A673 (cell line): ENCODE data around the gene MTURN. TPM values are rescaled to one million over a fixed set of nuclear protein-coding genes. Genes with fewer than 3 reads are reported as not detected.
A peak's percentile ranks its signal among the peaks of the same experiment; 100 is the strongest.

Experiments
- BruUV-seq: library from RNA; stranded (reverse); fragments of 400-500 nt; replicated peaks from 2 replicates; lab custom pipeline; 2021; lab: Mats Ljungman, UMichigan
- CTCF ChIA-PET: fragments of 300-600 bp; sonication (Branson Sonifier 250); formaldehyde crosslinking; loops from one replicate; lab custom pipeline; 2022; ENCODE audit warnings: antibody characterized with exemption; lab: Charles Lee
- POLR2A ChIA-PET: fragments of 300-600 bp; sonication (Branson Sonifier 250); formaldehyde crosslinking; loops from one replicate; lab custom pipeline; 2022; ENCODE audit warnings: antibody characterized with exemption; ENCODE audit not compliant: low non-redundant PET; lab: Charles Lee
- DNase-seq: peaks from one replicate; pipeline ENCODE4 v3.0.0-alpha.2; 2015; ENCODE audit warnings: low spot score
- H3K27ac ChIP-seq: fragments of 200-600 bp; sonication (generic); 2 replicates; pipeline ENCODE4 v1.5.1; 2016; ENCODE audit warnings: mixed run types, low read depth, mild to moderate bottlenecking, mixed read lengths, antibody characterized with exemption, low read length; ENCODE audit not compliant: poor library complexity, severe bottlenecking
- H3K27me3 ChIP-seq: fragments of 200-600 bp; sonication (generic); replicated peaks from 2 replicates; pipeline ENCODE4 v1.6.1; 2017; ENCODE audit warnings: mixed run types, low read depth, mild to moderate bottlenecking, mixed read lengths, antibody characterized with exemption, low read length; ENCODE audit not compliant: insufficient read depth, poor library complexity
- H3K36me3 ChIP-seq: fragments of 200-600 bp; sonication (generic); 2 replicates; pipeline ENCODE4 v1.6.1; 2016; ENCODE audit warnings: mixed run types, mild to moderate bottlenecking, mixed read lengths, antibody characterized with exemption, low read length; ENCODE audit not compliant: insufficient read depth, poor library complexity, severe bottlenecking
- H3K4me1 ChIP-seq: fragments of 200-600 bp; sonication (generic); 2 replicates; pipeline ENCODE4 v1.6.1; 2017; ENCODE audit warnings: mixed run types, mild to moderate bottlenecking, mixed read lengths, antibody characterized with exemption, low read length; ENCODE audit not compliant: insufficient read depth, poor library complexity, severe bottlenecking
- H3K4me3 ChIP-seq: fragments of 200-600 bp; sonication (generic); 2 replicates; pipeline ENCODE4 v1.5.1; 2016; ENCODE audit warnings: low read depth, mixed run types, mild to moderate bottlenecking, mixed read lengths, low read length; ENCODE audit not compliant: poor library complexity, severe bottlenecking
- H3K9me3 ChIP-seq: fragments of 200-600 bp; sonication (generic); 2 replicates; pipeline ENCODE4 v1.6.1; 2016; ENCODE audit warnings: mixed run types, low read depth, mild to moderate bottlenecking, mixed read lengths, antibody characterized with exemption, low read length; ENCODE audit not compliant: poor library complexity, severe bottlenecking
- EZH2 ChIP-seq: fragments of 200-600 bp; sonication (generic); IDR thresholded peaks from 2 replicates; pipeline ENCODE4 v1.6.1; 2017; ENCODE audit warnings: borderline replicate concordance, low read depth, mild to moderate bottlenecking, mixed read lengths, antibody characterized with exemption, low read length; ENCODE audit not compliant: poor library complexity, severe bottlenecking
- intact Hi-C: fragments of 100-400 bp; cut with micrococcal nuclease; formaldehyde crosslinking; loops from one replicate; pipeline ENCODE4 v1.10.0; 2022; ENCODE audit not compliant: unreplicated experiment
- total RNA-seq: library from RNA; stranded (reverse); gene quantifications from 2 replicates; pipeline ENCODE4 v1.2.3, GENCODE V29; 2021
- TF ChIP-seq, protein P1 (sequence below): fragments of 300-800, 200-600 bp; sonication (generic); conservative IDR thresholded peaks from 2 replicates; pipeline ENCODE4 v1.5.1; 2017; ENCODE audit warnings: low read depth, mild to moderate bottlenecking, antibody characterized with exemption, low read length, moderate library complexity, mixed read lengths

Gene MTURN
- total RNA-seq, 1 experiment from 2014 or later: 2.6 TPM

DNA sequence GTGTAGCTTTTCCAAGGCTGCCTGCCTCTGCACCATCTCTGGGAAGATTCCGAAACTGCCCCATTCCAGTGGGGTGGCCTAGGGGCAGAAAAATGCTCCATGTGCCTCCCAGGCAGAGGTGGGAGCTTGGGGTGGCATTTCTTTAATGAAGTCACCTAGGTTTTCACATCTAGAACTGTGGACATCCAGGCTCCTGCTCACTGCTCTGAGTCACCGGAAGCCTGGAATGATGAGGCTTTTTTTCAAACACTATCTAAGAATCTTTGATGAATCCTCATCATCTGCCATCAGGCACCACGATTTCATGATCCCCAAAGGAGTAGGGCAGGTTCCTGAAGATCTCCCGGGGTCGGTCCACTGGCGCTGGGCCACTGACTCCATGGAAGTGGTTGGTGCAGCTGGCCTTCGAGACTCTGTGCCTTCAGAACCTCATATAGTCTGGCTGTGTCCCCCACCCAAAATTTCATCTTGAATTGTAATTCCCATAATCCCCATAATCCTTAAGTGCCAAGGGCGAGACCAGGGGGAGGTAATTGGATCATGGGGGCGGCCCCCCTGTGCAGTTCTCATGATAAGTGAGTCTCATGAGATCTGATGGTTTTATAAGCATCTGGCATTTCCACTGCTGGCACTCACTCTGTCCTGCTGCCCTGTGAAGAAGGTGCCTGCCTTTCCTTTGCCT is 37.1 kb downstream of the MTURN start:
- H3K27me3 ChIP-seq: no peaks in the 10 kb centered on the region
- POLR2A ChIA-PET: no interaction called here
- intact Hi-C loops: no loop called here
- H3K9me3 ChIP-seq: no peaks in the 10 kb centered on the region
- CTCF ChIA-PET: no interaction called here
- H3K4me1 ChIP-seq: peaks cover 9% of the 10 kb centered on the region
- H3K27ac ChIP-seq: no peak overlapping the region
- H3K36me3 ChIP-seq: no peaks in the 10 kb centered on the region
- no TSS peak for BruUV-seq
- no peak for DNase-seq
- TF ChIP-seq, protein P1, sequence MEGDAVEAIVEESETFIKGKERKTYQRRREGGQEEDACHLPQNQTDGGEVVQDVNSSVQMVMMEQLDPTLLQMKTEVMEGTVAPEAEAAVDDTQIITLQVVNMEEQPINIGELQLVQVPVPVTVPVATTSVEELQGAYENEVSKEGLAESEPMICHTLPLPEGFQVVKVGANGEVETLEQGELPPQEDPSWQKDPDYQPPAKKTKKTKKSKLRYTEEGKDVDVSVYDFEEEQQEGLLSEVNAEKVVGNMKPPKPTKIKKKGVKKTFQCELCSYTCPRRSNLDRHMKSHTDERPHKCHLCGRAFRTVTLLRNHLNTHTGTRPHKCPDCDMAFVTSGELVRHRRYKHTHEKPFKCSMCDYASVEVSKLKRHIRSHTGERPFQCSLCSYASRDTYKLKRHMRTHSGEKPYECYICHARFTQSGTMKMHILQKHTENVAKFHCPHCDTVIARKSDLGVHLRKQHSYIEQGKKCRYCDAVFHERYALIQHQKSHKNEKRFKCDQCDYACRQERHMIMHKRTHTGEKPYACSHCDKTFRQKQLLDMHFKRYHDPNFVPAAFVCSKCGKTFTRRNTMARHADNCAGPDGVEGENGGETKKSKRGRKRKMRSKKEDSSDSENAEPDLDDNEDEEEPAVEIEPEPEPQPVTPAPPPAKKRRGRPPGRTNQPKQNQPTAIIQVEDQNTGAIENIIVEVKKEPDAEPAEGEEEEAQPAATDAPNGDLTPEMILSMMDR: no peak
- TF ChIP-seq EZH2: no peak
- no peak overlapping the region for H3K4me3 ChIP-seq

DNA sequence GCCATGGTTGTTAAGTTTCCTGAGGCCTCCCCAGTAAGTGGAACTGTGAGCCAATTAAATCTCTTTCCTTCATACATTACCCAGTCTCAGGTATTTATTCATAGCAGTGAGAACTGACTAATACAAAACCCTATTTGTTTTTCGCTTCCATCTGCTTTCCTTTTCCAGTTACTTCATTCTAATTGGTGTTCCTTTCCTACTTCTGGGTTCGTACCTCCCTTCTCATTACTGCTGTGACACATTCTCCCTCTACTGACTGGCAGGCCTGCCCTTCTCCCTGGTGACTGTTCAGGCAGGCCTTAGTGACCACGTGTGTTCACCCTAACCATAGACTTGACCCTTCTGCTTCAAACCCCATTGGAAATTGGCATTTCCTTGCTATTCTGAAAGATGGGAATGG is 37.7 kb downstream of the MTURN start:
- intact Hi-C loops: no loop called here
- no peak for DNase-seq
- Histone ChIP-seq H3K4me1 (peaks cover 9% of the 10 kb centered on the region), H3K27ac (no peak overlapping the region), H3K4me3 (no peak overlapping the region), H3K9me3 (no peaks in the 10 kb centered on the region), H3K36me3 (no peaks in the 10 kb centered on the region), H3K27me3 (no peaks in the 10 kb centered on the region)
- CTCF ChIA-PET: no interaction called here
- TF ChIP-seq, protein P1: no peak
- BruUV-seq: no TSS peak
- POLR2A ChIA-PET: no interaction called here

DNA sequence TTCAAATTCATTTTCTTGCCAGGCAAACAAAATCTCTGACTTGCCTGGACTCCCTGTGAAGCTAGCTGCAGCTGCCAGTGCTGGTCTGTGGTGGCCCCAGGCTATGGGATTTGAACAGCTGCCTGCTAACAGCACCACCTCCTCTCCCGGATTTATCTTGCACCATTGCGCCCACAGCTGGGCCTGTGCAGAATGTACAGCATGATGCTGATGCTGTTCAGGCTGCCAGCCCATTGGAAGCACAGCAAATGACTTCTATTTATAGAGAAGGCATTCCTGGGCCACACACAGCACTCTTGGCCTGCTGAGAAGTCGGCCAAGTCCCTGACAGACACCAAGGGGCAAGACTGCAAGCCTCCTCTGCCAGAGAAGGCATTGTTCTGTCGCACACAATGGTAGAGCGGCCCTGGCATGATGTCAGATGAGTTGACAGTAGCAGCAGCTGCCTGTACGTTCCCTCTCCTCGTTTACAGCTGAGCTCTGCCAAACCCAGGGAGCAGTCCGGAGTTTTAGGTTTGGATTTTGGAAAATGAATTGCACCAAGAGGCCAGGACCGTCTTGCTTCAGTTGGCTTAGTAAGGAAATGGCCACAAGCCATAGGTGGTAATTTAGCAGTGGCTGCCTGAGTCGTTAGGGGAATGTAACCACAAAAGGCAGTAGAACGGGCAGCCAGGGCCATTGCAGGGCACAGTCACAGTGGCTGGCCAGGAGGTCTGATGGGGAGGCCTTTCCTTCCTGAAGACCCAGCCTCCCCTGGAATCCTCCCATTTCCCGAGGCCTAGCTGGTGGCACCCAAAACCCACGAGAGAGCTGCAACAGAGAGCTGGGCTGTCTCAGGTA is 38.5 kb downstream of the MTURN start:
- Histone ChIP-seq H3K4me3 (no peak overlapping the region), H3K27me3 (no peaks in the 10 kb centered on the region), H3K9me3 (no peaks in the 10 kb centered on the region), H3K36me3 (no peaks in the 10 kb centered on the region), H3K27ac (no peak overlapping the region), H3K4me1 (peaks cover 9% of the 10 kb centered on the region)
- intact Hi-C loops: no loop called here
- no TSS peak for BruUV-seq
- no peak for TF ChIP-seq EZH2
- TF ChIP-seq, protein P1: peak; percentile 52
- peak; percentile 74 for DNase-seq
- CTCF ChIA-PET: no interaction called here
- POLR2A ChIA-PET: no interaction called here
